ENCODE data around the gene MMP2. TPM values are rescaled to one million over a fixed set of nuclear protein-coding genes. Genes with fewer than 3 reads are reported as not detected.

MMP2 gene
- total and polyA plus RNA-seq, 2 of the 8 experiments (the other 6 are each of a cell fraction or from before 2014, with no cell fraction given): 33.6 to 58.2 TPM

- H2BK12ac ChIP-seq (ENCODE audit: low read depth, low read length): no peak overlapping the region
- H3K23me2 ChIP-seq (ENCODE audit: low read depth, low read length): peaks cover 15% of the 10 kb centered on the region
- WGBS, 2 experiments (ENCODE audit: extremely low coverage in 1 of 2, insufficient coverage in 1 of 2, insufficient read length in 1 of 2, insufficient replicate concordance in 2 of 2, low coverage in 1 of 2, low lambda C conversion rate in 2 of 2, missing lambda C conversion rate in 1 of 2): 83% methylated on average over 5 of the region's 5 CpGs; no CpG with 5 or more reads in 1 of the 2 experiments
- peaks cover 7 to 40% (median 27%) of the 10 kb centered on the region in 4 experiments for H3K27me3 ChIP-seq (replicated peaks in 1 of 4; ENCODE audit: control insufficient read depth in 3 of 4, extremely low read depth in 1 of 4, insufficient read depth in 3 of 4, low read length in 3 of 4)
- no peak overlapping the region for H3K56ac ChIP-seq (replicated peaks; ENCODE audit: insufficient read length, low read depth, low read length)
- DNase-seq (ENCODE audit: low read depth in 1 of 2, low spot score in 2 of 2): no peak
- no peak overlapping the region for H3K4me2 ChIP-seq (ENCODE audit: insufficient read depth in 1 of 2, low read depth in 2 of 2, low read length in 2 of 2)
- no peak for FAIRE-seq
- H3K14ac ChIP-seq (ENCODE audit: insufficient read length): no peak overlapping the region
- H3K4me3 ChIP-seq (ENCODE audit: extremely low read depth in 1 of 4, insufficient read depth in 2 of 4, low read depth in 3 of 4, low read length in 4 of 4): no peak overlapping the region
- ChIA-PET POLR2A (ENCODE audit: partially characterized antibody) (interaction anchor here (1.0 kb wide), 1 partner anchor 34 kb away, joined by 3 read pairs; no protein-coding TSS in a partner anchor), CTCF (ENCODE audit: partially characterized antibody) (interaction anchor here (1.2 to 19.1 kb wide), 4 partner anchors 11 to 230 kb away, joined by 3 to 446 read pairs (median 35); no protein-coding TSS in a partner anchor)
- no peak overlapping the region for H2BK15ac ChIP-seq (ENCODE audit: low read length)
- H3K4me1 ChIP-seq (replicated peaks in 1 of 4; ENCODE audit: control insufficient read depth in 3 of 4, insufficient read depth in 4 of 4, low read length in 3 of 4): peaks cover 3 to 16% (median 8%) of the 10 kb centered on the region in 4 experiments
- no peak overlapping the region for H2AFZ ChIP-seq (ENCODE audit: low read length)
- no peak overlapping the region for H2BK5ac ChIP-seq (ENCODE audit: low read depth, low read length)
- H3K27ac ChIP-seq (ENCODE audit: low read depth, low read length): no peak overlapping the region
- no peak overlapping the region for H2AK5ac ChIP-seq (ENCODE audit: low read depth, low read length)
- H3K36me3 ChIP-seq (ENCODE audit: control insufficient read depth in 2 of 4, insufficient read depth in 4 of 4, low read length in 3 of 4): no peaks in the 10 kb centered on the region; a peak in 1 of 8 replicates
- no peaks in the 10 kb centered on the region for H4K20me1 ChIP-seq (replicated peaks in 1 of 2; ENCODE audit: control insufficient read depth in 1 of 2, insufficient read depth in 2 of 2, low read length in 2 of 2)
- no peak overlapping the region for H3K23ac ChIP-seq (ENCODE audit: insufficient read length)
- no peaks in the 10 kb centered on the region for H3K79me2 ChIP-seq (ENCODE audit: control insufficient read depth in 1 of 2, insufficient read depth in 2 of 2, low read length in 2 of 2)
- H3K9me3 ChIP-seq (ENCODE audit: insufficient read depth in 2 of 2, low read depth in 1 of 2, low read length in 1 of 2): no peaks in the 10 kb centered on the region
- H4K8ac ChIP-seq (ENCODE audit: extremely low read depth, insufficient read depth, low read length): no peak overlapping the region
- H3K18ac ChIP-seq (ENCODE audit: extremely low read depth, low read length): no peak overlapping the region
- no peak overlapping the region for H2BK120ac ChIP-seq (replicated peaks; ENCODE audit: low read depth, low read length)
- no peak overlapping the region for H4K5ac ChIP-seq (ENCODE audit: insufficient read length, low read depth, low read length)
- H3K4ac ChIP-seq (replicated peaks; ENCODE audit: insufficient read length, low read depth, low read length): no peak overlapping the region
- no peak overlapping the region for H3K9ac ChIP-seq (replicated peaks in 1 of 4; ENCODE audit: extremely low read depth in 1 of 4, low read depth in 3 of 4, low read length in 3 of 4)
- no peak overlapping the region for H2BK20ac ChIP-seq (ENCODE audit: low read length)
- no peaks in the 10 kb centered on the region; the same call in 1 of the 2 replicates for H3K79me1 ChIP-seq (ENCODE audit: low read depth, low read length)
- H4K91ac ChIP-seq (replicated peaks; ENCODE audit: insufficient read length, low read length): no peak overlapping the region
- TF ChIP-seq SP2 (IDR thresholded peaks at IDR 0.05; ENCODE audit: low read length): no peak
- TF ChIP-seq EGR1 (IDR thresholded peaks at IDR 0.05; ENCODE audit: borderline replicate concordance, low read depth, low read length): no peak
- no peak for TF ChIP-seq SIN3A (conservative IDR thresholded peaks at IDR 0.05 in 1 of 2, IDR thresholded peaks at IDR 0.05 in 1 of 2; ENCODE audit: low read depth in 1 of 2, low read length in 2 of 2)
- TF ChIP-seq TAF7 (optimal IDR thresholded peaks at IDR 0.05; ENCODE audit: borderline replicate concordance, low read depth, low read length): no peak
- no peak for TF ChIP-seq SRF (IDR thresholded peaks at IDR 0.05; ENCODE audit: low read depth, low read length)
- TF ChIP-seq POU5F1 (IDR thresholded peaks at IDR 0.05; ENCODE audit: low read depth, low read length): no peak
- no peak for TF ChIP-seq SP4 (IDR thresholded peaks at IDR 0.05; ENCODE audit: low read length)
- no peak for TF ChIP-seq EZH2 (IDR thresholded peaks at IDR 0.05; ENCODE audit: low read depth, low read length, severe bottlenecking)
- TF ChIP-seq YY1 (IDR thresholded peaks at IDR 0.05; ENCODE audit: low read depth, low read length): no peak
- TF ChIP-seq CTCF (IDR thresholded peaks at IDR 0.05; ENCODE audit: control extremely low read depth in 1 of 3, insufficient read depth in 1 of 3, low read depth in 1 of 3, low read length in 3 of 3): no peak
- no peak for TF ChIP-seq RNF2 (IDR thresholded peaks at IDR 0.05; ENCODE audit: borderline replicate concordance, low read depth, low read length, missing control alignments, poor library complexity, severe bottlenecking)
Observed at GRCh38 chr16:55475919-55476318, 3.1 kb upstream of the MMP2 start.
